Calu3 (cell line): ENCODE data around the gene PRPF39. TPM values are rescaled to one million over a fixed set of nuclear protein-coding genes. Genes with fewer than 3 reads are reported as not detected.

Source experiments
- BruUV-seq: library from RNA; stranded (reverse); fragments of 400-500 nt; replicated peaks from 2 replicates; lab custom pipeline; 2021; lab: Mats Ljungman, UMichigan
- CTCF ChIA-PET: fragments of 300-600 bp; sonication (Branson Sonifier 250); formaldehyde crosslinking; loops from one replicate; lab custom pipeline; 2022; ENCODE audit warnings: antibody characterized with exemption; lab: Charles Lee
- DNase-seq: peaks from one replicate; pipeline ENCODE4 v3.0.0; 2022
- H3K27ac Mint-ChIP-seq: one replicate; pipeline ENCODE4 v1.8.0; 2022; ENCODE audit warnings: mixed read lengths; ENCODE audit not compliant: unreplicated experiment
- H3K27me3 Mint-ChIP-seq: one replicate; pipeline ENCODE4 v1.8.0; 2022; ENCODE audit warnings: mixed read lengths; ENCODE audit not compliant: unreplicated experiment
- H3K36me3 Mint-ChIP-seq: one replicate; pipeline ENCODE4 v1.8.0; 2022; ENCODE audit warnings: mild to moderate bottlenecking, moderate library complexity, mixed read lengths; ENCODE audit not compliant: insufficient read depth, unreplicated experiment
- H3K4me1 Mint-ChIP-seq: one replicate; pipeline ENCODE4 v1.8.0; 2022; ENCODE audit warnings: mild to moderate bottlenecking, low read depth, mixed read lengths; ENCODE audit not compliant: unreplicated experiment
- H3K4me3 Mint-ChIP-seq: one replicate; pipeline ENCODE4 v1.8.0; 2022; ENCODE audit warnings: mild to moderate bottlenecking, low read depth, moderate library complexity, mixed read lengths; ENCODE audit not compliant: unreplicated experiment
- H3K9me3 Mint-ChIP-seq: one replicate; pipeline ENCODE4 v1.8.0; 2022; ENCODE audit warnings: low read depth, mixed read lengths; ENCODE audit not compliant: unreplicated experiment
- CTCF ChIP-seq: fragments of 200-600 bp; IDR thresholded peaks from one replicate; pipeline ENCODE4 v1.8.0; 2022; ENCODE audit warnings: antibody characterized with exemption; ENCODE audit not compliant: unreplicated experiment
- intact Hi-C: fragments of 100-400 bp; cut with micrococcal nuclease; formaldehyde crosslinking; loops from one replicate; pipeline ENCODE4 v1.10.0; 2022; ENCODE audit not compliant: unreplicated experiment
- total RNA-seq: library from RNA; stranded (reverse); gene quantifications from 2 replicates; pipeline ENCODE4 v1.2.3, GENCODE V29; 2022

PRPF39 gene
- total RNA-seq, 1 experiment from 2014 or later = 34.2 TPM

DNA sequence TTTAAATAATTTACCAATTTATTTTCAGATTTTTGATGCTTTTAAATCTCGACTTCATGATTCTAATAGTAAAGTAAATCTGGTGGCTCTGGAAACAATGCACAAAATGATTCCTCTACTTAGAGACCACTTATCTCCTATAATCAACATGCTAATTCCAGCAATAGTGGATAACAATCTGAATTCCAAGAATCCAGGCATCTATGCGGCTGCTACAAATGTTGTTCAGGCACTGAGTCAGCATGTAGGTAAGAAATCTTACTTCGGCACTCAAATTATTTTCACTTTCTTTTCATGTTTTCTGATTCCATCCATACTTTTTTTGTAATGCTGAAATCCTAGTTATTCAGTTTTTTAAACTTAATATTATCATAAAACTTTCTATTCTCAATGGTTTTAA, 15.5 kb upstream of the PRPF39 start:
- no peaks in the 10 kb centered on the region for H3K27me3 Mint-ChIP-seq
- CTCF ChIA-PET = no interaction called here
- no peak for TF ChIP-seq CTCF
- H3K4me3 Mint-ChIP-seq = no peak overlapping the region
- intact Hi-C loops = no loop called here
- H3K27ac Mint-ChIP-seq = no peak overlapping the region
- no TSS peak for BruUV-seq
- no peaks in the 10 kb centered on the region for H3K36me3 Mint-ChIP-seq
- no peaks in the 10 kb centered on the region for H3K9me3 Mint-ChIP-seq
- DNase-seq = no peak
- H3K4me1 Mint-ChIP-seq = no peaks in the 10 kb centered on the region

DNA sequence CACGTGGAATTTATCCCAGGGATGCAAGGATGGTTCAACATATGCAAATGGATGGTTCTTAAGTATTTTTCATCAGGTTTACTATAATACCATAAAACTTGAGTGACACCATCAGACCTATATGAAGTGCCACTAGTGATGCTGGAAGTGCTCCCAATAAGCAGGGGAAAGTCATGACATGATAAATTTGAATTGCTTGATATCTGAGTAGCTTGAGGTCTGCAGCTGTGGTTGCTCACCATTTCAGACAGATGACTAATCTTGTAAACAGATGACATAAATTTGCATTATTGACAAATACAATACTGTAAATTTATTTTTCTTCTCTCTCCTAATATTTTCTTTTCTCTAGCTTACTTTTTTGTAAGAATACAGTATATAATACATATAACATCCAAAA, 13.7 kb upstream of the PRPF39 start:
- Mint-ChIP-seq H3K36me3 (no peaks in the 10 kb centered on the region), H3K9me3 (no peaks in the 10 kb centered on the region), H3K4me3 (no peak overlapping the region), H3K27ac (no peak overlapping the region), H3K27me3 (no peaks in the 10 kb centered on the region), H3K4me1 (no peaks in the 10 kb centered on the region)
- DNase-seq = no peak
- BruUV-seq = no TSS peak
- TF ChIP-seq CTCF = no peak
- intact Hi-C loops = no loop called here
- CTCF ChIA-PET = no interaction called here

DNA sequence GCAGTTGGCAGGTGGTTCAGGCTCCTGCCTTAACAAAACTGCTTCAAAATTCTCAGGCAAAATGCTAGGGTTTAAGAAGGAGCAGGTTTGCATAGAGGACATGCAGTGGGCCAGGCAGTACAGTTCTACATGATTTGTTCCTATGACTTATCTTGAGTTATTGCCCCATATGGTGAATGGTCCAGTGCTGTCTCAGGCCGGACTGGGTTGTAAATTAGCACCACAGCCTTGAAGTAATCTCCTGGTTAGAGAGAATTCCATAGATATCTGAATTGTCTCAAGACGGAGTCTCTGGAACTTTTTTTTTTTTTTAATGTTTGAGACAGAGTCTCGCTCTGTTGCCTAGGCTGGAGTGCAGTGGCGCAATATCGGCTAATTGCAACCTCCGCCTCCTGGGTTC, 11.8 kb upstream of the PRPF39 start:
- TF ChIP-seq CTCF = no peak
- Mint-ChIP-seq H3K27me3 (no peaks in the 10 kb centered on the region), H3K4me1 (no peaks in the 10 kb centered on the region), H3K27ac (no peak overlapping the region), H3K9me3 (no peaks in the 10 kb centered on the region), H3K4me3 (no peak overlapping the region), H3K36me3 (no peaks in the 10 kb centered on the region)
- DNase-seq = no peak
- BruUV-seq = no TSS peak
- intact Hi-C loops = loop anchor here (1.0 kb wide), 1 partner anchor 11 kb away; no protein-coding TSS in a partner anchor
- CTCF ChIA-PET = no interaction called here

DNA sequence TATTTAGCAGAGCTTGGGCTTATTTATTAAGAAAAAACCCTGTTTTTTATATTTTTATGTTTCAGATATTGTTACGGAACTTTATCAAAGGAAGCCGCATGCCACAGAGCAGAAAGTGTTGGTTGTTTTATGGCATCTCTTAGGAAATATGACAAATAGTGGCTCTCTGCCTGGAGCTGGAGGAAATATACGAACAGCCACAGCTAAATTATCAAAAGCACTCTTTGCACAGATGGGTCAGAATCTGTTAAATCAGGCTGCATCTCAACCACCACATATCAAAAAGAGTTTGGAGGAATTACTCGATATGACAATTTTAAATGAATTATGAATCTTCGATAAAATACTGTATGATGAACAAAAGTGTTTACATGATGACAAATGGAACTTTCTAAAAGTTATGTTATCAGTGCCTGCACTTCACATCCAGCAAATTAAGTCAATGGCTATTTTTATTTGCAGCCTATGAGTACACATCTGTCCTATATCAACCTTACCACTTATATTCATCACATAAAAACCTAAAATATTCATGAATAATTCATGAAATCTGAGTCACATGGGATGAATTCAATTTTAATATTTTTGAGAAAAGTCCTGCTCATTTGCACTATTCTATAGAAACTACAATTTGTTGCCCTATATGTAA, 10.6 kb upstream of the PRPF39 start:
- no peak for TF ChIP-seq CTCF
- Mint-ChIP-seq H3K27me3 (no peaks in the 10 kb centered on the region), H3K27ac (no peak overlapping the region), H3K36me3 (no peaks in the 10 kb centered on the region), H3K4me3 (no peak overlapping the region), H3K4me1 (no peaks in the 10 kb centered on the region), H3K9me3 (no peaks in the 10 kb centered on the region)
- DNase-seq = no peak
- intact Hi-C loops = no loop called here
- no TSS peak for BruUV-seq
- CTCF ChIA-PET = no interaction called here
